ENCODE measurements around the gene RBMS1.

RBMS1 gene

DNA sequence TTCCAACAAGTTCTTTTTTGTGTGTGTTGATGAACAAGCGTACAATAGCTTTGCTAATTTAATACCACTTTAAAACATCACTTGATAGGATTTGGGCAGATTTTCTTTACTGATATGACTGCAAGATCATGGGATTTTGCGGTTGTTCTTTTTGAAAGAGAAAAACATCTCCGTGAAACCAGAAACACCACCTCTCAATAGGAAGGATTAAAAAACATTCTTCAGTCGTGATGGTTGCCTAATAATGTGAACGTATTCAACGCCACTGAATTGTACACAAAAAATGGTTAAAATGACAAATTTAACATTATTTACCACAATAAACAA is 19.3 kb downstream of the RBMS1 start:
- no peak overlapping the region for H3K4me3 ChIP-seq (ENCODE audit: control insufficient read depth, low read depth, low read length)
- no peak for TF ChIP-seq CTCF (conservative IDR thresholded peaks at IDR 0.05; ENCODE audit: control insufficient read depth, insufficient read depth, low read depth, low read length)
- no peak for DNase-seq (ENCODE audit: low read depth)

DNA sequence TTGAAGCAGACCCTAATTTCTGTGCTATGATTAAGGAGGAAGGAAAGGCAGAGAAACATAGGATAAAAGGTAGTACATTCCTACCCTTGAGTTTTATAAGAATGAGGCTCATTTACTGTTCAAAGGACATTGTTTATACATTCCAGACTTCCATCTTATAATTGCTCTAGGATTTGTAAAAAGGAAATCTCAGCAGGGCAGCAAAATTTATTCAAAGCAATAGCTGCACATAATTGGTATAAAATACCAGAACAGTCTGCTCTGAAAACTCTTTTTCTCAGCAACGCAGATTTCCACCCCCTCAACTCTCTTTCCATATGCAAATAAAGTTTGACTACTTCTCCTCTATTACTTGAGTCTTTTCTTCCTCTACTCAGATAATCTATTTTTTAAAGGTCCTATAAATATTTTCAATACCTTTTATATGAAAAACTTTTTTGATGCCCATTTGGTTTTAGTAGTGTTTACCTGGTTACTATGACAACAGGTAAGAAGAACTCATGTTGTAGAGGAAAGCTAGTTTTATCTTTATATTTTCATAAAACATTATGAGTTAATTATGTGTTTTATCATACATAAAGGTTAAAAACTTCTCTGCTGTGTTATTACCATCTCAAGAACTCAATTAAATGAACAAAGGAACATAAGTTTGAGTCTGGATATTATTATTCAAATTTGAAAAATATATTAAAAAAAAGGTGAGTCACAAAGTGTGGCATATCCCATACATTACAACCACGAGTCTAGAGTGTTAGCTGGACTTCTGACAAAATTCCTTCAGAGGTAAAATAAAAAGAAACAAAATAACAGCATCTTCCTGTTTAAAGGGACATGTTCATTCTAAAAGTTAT is 19.9 kb downstream of the RBMS1 start:
- H3K4me3 ChIP-seq (ENCODE audit: control insufficient read depth, low read depth, low read length) = no peak overlapping the region
- DNase-seq (ENCODE audit: low read depth) = no peak
- TF ChIP-seq CTCF (conservative IDR thresholded peaks at IDR 0.05; ENCODE audit: control insufficient read depth, insufficient read depth, low read depth, low read length) = no peak

DNA sequence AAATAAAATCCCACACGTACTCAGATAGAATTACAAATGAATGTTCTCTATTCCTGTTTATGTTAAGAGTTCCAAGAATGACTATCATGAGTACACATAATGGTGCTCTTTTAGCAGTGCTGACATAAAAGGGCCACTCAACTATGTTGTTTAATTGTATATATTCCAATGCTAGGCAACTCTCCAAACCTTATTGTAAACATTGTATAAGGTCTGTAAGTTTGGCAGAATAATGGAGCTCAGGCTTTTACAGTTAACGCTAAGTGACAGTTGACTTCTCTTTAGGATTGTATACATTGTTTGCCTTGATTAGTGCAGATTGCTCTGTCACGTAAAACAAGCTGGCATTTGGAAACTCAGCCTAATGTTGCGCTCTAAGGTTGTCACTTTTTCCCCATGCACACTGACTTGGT is 20.8 kb downstream of the RBMS1 start:
- no peak overlapping the region for H3K4me3 ChIP-seq (ENCODE audit: control insufficient read depth, low read depth, low read length)
- TF ChIP-seq CTCF (conservative IDR thresholded peaks at IDR 0.05; ENCODE audit: control insufficient read depth, insufficient read depth, low read depth, low read length) = no peak
- DNase-seq (ENCODE audit: low read depth) = peak; percentile 37

GRCh38 chr2:160471950-160472349 is 21.7 kb downstream of the RBMS1 start:
- no peak overlapping the region for H3K4me3 ChIP-seq (ENCODE audit: control insufficient read depth, low read depth, low read length)
- TF ChIP-seq CTCF (conservative IDR thresholded peaks at IDR 0.05; ENCODE audit: control insufficient read depth, insufficient read depth, low read depth, low read length) = no peak
- DNase-seq (ENCODE audit: low read depth) = peak; percentile 56

DNA sequence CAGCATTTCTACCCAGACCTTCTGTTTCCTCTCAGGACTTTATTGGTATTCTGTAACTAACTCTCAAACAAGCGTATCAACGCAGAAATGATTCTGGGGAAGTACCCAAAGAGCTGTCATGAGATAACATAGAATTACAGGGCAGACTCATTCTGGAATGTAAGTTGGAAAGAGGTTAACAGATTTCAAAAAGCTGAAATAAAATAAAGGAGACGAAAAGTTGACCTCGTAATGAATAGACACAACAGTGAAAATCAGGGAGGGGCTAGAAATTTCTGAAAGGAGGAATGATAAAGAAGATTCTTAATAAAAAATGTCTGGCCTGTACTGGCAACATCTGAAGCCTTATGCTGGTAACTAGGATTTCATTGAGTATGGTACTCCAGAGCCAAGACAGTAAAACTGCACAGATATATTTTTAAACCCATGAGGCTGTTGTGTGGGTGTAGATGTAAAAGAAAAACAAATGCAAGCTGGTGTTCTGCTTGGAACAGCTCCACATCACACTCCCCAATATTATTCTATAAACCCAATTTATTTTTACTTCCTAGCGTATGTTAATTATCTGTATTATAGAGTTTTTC is 23.9 kb downstream of the RBMS1 start:
- no peak for TF ChIP-seq CTCF (conservative IDR thresholded peaks at IDR 0.05; ENCODE audit: control insufficient read depth, insufficient read depth, low read depth, low read length)
- no peak for DNase-seq (ENCODE audit: low read depth)
- no peak overlapping the region for H3K4me3 ChIP-seq (ENCODE audit: control insufficient read depth, low read depth, low read length)

- TF ChIP-seq CTCF (conservative IDR thresholded peaks at IDR 0.05; ENCODE audit: control insufficient read depth, insufficient read depth, low read depth, low read length) = no peak
- H3K4me3 ChIP-seq (ENCODE audit: control insufficient read depth, low read depth, low read length) = no peak overlapping the region
- DNase-seq (ENCODE audit: low read depth) = no peak
These were observed 24.4 kb downstream of the RBMS1 start for GRCh38 chr2:160469164-160469563.

Data from fibroblast of mammary gland (primary cell).